Measurements from ENCODE around the gene ATG16L1. TPM values are rescaled to one million over a fixed set of nuclear protein-coding genes. Genes with fewer than 3 reads are reported as not detected.

ATG16L1 gene
- polyA plus RNA-seq, 1 donor from 2014 or later: 67.6 TPM

GRCh38 chr2:233278921-233279320 is 27.4 kb downstream of the ATG16L1 start:
- H3K4me2 ChIP-seq (ENCODE audit: low read length): no peak overlapping the region

GRCh38 chr2:233280114-233280693 is 28.7 kb downstream of the ATG16L1 start:
- Histone ChIP-seq H3K27me3 (ENCODE audit: insufficient read depth, low read depth, low read length) (no peaks in the 10 kb centered on the region), H3K4me2 (ENCODE audit: low read length) (no peak overlapping the region), H3K9me3 (ENCODE audit: low read length) (no peaks in the 10 kb centered on the region), H2AFZ (ENCODE audit: low read depth, low read length) (no peak overlapping the region), H3K79me2 (replicated peaks; ENCODE audit: insufficient read depth, low read length) (no peaks in the 10 kb centered on the region), H3K9ac (ENCODE audit: low read length) (no peak overlapping the region), H3K9me2 (ENCODE audit: insufficient read depth, low read length) (no peaks in the 10 kb centered on the region), H3F3A (ENCODE audit: insufficient read depth, low read length, poor library complexity, severe bottlenecking) (no peaks in the 10 kb centered on the region), H3K27ac (ENCODE audit: low read length) (no peak overlapping the region), H3K4me3 (ENCODE audit: low read length) (no peak overlapping the region), H3K36me3 (ENCODE audit: insufficient read depth, low read length) (peaks cover 7% of the 10 kb centered on the region), H4K20me1 (ENCODE audit: insufficient read depth) (no peaks in the 10 kb centered on the region)
- TF ChIP-seq TAF1 (IDR thresholded peaks at IDR 0.05; ENCODE audit: low read depth): no peak
- TF ChIP-seq SMC3 (conservative IDR thresholded peaks at IDR 0.05; ENCODE audit: poor library complexity): no peak
- TF ChIP-seq EP300 (conservative IDR thresholded peaks at IDR 0.05; ENCODE audit: poor library complexity, severe bottlenecking): no peak
- TF ChIP-seq, protein P1, sequence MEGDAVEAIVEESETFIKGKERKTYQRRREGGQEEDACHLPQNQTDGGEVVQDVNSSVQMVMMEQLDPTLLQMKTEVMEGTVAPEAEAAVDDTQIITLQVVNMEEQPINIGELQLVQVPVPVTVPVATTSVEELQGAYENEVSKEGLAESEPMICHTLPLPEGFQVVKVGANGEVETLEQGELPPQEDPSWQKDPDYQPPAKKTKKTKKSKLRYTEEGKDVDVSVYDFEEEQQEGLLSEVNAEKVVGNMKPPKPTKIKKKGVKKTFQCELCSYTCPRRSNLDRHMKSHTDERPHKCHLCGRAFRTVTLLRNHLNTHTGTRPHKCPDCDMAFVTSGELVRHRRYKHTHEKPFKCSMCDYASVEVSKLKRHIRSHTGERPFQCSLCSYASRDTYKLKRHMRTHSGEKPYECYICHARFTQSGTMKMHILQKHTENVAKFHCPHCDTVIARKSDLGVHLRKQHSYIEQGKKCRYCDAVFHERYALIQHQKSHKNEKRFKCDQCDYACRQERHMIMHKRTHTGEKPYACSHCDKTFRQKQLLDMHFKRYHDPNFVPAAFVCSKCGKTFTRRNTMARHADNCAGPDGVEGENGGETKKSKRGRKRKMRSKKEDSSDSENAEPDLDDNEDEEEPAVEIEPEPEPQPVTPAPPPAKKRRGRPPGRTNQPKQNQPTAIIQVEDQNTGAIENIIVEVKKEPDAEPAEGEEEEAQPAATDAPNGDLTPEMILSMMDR (IDR thresholded peaks at IDR 0.05; ENCODE audit: poor library complexity, severe bottlenecking): no peak
- TF ChIP-seq POLR2AphosphoS5 (IDR thresholded peaks at IDR 0.05): no peak
- no peak for TF ChIP-seq RAD21 (conservative IDR thresholded peaks at IDR 0.05)
- TF ChIP-seq, protein P2, sequence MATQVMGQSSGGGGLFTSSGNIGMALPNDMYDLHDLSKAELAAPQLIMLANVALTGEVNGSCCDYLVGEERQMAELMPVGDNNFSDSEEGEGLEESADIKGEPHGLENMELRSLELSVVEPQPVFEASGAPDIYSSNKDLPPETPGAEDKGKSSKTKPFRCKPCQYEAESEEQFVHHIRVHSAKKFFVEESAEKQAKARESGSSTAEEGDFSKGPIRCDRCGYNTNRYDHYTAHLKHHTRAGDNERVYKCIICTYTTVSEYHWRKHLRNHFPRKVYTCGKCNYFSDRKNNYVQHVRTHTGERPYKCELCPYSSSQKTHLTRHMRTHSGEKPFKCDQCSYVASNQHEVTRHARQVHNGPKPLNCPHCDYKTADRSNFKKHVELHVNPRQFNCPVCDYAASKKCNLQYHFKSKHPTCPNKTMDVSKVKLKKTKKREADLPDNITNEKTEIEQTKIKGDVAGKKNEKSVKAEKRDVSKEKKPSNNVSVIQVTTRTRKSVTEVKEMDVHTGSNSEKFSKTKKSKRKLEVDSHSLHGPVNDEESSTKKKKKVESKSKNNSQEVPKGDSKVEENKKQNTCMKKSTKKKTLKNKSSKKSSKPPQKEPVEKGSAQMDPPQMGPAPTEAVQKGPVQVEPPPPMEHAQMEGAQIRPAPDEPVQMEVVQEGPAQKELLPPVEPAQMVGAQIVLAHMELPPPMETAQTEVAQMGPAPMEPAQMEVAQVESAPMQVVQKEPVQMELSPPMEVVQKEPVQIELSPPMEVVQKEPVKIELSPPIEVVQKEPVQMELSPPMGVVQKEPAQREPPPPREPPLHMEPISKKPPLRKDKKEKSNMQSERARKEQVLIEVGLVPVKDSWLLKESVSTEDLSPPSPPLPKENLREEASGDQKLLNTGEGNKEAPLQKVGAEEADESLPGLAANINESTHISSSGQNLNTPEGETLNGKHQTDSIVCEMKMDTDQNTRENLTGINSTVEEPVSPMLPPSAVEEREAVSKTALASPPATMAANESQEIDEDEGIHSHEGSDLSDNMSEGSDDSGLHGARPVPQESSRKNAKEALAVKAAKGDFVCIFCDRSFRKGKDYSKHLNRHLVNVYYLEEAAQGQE (IDR thresholded peaks at IDR 0.05; ENCODE audit: borderline replicate concordance): no peak
- TF ChIP-seq MXI1 (conservative IDR thresholded peaks at IDR 0.05; ENCODE audit: poor library complexity, severe bottlenecking): no peak
- TF ChIP-seq EZH2 (IDR thresholded peaks at IDR 0.05; ENCODE audit: borderline replicate concordance, insufficient read depth, low read length, poor library complexity, severe bottlenecking): no peak

More at GRCh38 chr2:233278921-233279320, 27.4 kb downstream of the ATG16L1 start:
- no peaks in the 10 kb centered on the region for H3K27me3 ChIP-seq (ENCODE audit: insufficient read depth, low read depth, low read length)
- no peak overlapping the region for H3K4me3 ChIP-seq (ENCODE audit: low read length)
- H3K27ac ChIP-seq (ENCODE audit: low read length): no peak overlapping the region
- no peaks in the 10 kb centered on the region for H3F3A ChIP-seq (ENCODE audit: insufficient read depth, low read length, poor library complexity, severe bottlenecking)
- H3K79me2 ChIP-seq (replicated peaks; ENCODE audit: insufficient read depth, low read length): no peaks in the 10 kb centered on the region
- TF ChIP-seq EP300 (conservative IDR thresholded peaks at IDR 0.05; ENCODE audit: poor library complexity, severe bottlenecking): no peak
- H3K9me2 ChIP-seq (ENCODE audit: insufficient read depth, low read length): no peaks in the 10 kb centered on the region
- no peak overlapping the region for H2AFZ ChIP-seq (ENCODE audit: low read depth, low read length)
- H3K36me3 ChIP-seq (ENCODE audit: insufficient read depth, low read length): peaks cover 10% of the 10 kb centered on the region
- no peaks in the 10 kb centered on the region for H3K9me3 ChIP-seq (ENCODE audit: low read length)
- no peak overlapping the region for H3K9ac ChIP-seq (ENCODE audit: low read length)
- H4K20me1 ChIP-seq (ENCODE audit: insufficient read depth): no peaks in the 10 kb centered on the region
